Activated CD4-positive, alpha-beta T cell treated with anti-CD3 and anti-CD28 coated beads, Interleukin-2, amount 50 U/mL, for 16 hours (primary cell): ENCODE results near the gene ZNF18.
"Not testable (repeated sequence)": the region's sequence is repeated elsewhere in the genome, so short reads cannot be mapped to it uniquely, and the experiment has no call there.

Source experiments
- DNase-seq: peaks from one replicate; pipeline ENCODE4 v3.0.0-alpha.2; 2020

ZNF18 gene

DNA sequence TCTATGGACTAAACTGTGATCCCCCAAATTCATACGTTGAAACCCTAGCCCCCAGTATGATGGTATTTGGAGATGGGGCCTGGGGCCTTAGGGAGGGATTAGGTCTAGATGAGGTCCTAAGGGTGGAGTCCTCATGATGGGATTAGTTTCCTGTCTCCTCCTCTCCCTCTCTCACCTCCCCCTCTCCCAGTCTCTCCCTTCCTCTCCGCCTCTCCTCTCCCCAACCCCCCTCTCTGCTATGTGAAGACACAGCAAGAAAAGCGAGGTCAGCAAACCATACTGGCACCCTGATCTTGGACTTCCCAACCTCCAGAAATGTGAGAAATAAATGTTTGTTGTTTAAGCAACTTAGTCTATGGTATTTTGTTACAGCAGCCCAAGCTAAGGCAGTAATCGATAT lies 15.4 kb downstream of the ZNF18 start:
- no peak for DNase-seq

DNA sequence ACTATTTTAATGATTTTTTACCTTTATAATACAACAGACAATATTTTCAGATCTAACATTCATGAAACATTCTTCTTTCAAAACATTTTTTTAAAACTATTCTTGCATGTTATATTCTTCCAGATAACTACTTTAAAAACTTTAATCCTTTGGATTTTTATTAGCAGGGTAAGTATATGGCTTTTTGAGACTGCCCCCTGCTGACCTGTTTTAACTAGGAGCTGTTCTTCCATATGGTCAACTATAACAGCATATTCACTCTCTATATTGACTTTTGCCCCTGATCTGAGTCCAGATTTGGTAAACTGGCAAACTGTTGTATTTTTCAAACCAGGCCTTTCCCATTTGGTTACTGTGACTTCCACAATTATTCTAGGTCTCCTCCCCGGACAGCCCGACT lies 16.5 kb downstream of the ZNF18 start:
- DNase-seq = no peak

DNA sequence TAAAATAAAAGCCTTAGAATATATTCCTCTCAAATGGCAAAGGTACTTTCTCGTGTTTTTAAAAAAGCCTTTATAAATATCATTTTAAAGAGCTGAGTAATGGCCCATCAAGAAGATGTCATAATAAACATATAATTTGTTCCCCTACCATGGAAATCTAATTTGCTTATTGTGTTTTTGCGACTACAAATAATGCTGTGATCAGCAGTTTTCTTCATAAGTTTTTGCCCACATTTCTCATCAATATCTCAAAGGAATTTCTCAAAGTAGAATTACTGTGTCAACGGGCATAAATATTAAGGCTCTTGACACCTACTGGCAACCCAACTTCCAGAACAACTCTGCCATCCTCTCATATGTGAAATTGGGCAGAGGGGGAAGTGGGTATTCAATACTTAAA lies 17.5 kb downstream of the ZNF18 start:
- no peak for DNase-seq

DNA sequence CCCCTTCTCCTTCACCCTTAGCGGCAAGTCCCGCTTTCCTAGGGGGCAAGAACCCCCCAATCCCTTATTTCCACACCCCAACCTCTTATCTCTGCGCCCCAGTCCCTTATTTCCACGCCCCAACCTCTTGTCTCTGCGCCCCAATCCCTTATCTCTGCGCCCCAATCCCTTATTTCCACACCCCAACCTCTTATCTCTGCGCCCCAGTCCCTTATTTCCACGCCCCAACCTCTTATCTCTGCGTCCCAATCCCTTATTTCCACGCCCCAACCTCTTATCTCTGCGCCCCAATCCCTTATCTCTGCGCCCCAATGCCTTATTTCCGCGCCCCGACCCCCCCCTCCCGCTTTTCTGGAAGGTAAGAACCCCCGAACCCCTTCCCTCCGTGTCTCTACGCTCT lies 24.5 kb downstream of the ZNF18 start:
- DNase-seq = not testable (repeated sequence)

DNA sequence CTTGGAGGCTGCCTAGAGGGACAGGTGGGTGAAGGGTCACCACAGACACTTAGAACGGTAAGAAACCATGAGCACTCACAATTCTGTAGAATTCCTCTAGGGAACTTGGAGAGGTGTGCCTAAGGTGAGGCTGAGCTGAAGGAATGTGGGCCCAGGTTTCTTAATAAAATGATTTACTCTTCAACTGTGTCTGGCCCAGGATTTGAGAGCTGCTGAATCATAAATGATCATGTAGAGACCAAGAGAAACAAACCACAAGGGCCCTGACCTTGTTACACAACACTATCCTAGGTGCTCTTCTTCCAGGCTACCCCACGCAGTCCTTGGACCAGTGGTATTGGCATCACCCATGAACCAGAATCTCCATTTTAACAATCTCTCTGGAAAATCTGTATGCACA lies 27.7 kb downstream of the ZNF18 start:
- no peak for DNase-seq

DNA sequence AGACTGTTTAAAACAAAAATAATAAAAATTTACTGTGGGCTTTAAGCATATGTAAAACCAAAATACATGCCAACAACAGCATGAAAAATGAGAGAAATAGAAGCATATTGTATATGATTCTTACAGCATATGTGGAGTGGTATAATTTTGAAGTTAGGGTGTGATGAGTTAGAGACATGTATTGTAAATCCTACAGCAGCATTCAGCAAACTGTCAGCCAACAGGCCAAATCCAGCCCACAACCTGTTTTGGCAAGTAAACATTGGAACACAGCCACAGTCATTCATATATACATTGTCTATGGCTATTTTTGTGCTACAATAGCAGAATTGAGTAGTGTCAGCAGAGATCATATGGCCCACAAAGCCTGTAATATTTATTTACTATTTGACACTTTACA lies 42.3 kb downstream of the ZNF18 start:
- DNase-seq = no peak

DNA sequence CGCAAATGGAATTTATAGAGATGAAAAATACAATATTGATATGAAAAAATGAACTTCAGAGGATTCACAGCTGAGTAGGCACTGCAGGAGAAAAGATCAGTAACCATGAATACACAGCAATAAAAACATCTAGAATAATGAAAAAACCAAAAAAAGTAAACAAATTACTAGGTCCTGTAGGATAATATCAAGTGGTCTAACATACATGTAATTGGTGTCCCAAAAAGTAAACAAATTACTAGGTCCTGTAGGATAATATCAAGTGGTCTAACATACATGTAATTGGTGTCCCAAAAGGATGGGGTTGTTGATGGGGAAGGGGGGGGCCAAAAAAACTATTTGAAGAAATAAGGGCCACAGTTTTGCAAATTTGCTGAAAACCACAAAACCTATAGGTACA lies 43.4 kb downstream of the ZNF18 start:
- no peak for DNase-seq

DNA sequence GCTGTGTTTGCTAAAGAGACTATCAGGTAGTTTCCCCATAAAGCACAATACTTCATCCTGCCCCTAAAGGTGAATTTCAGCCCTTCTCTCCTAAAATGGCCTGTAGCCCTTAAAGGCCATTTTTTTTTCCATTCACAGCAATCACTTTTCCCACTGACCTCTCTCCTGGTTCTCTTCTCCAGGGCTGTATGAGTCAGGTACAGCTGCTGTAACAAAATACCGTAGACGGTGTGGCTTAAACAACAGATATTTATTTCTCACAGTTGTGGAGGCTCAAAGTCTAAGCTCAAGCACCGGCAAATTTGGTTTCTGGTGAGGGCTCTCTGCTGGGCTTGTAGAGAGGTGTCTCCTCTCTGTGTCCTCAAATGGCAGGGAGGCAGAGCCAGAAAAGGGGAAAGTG lies 44.7 kb downstream of the ZNF18 start:
- DNase-seq = no peak

DNA sequence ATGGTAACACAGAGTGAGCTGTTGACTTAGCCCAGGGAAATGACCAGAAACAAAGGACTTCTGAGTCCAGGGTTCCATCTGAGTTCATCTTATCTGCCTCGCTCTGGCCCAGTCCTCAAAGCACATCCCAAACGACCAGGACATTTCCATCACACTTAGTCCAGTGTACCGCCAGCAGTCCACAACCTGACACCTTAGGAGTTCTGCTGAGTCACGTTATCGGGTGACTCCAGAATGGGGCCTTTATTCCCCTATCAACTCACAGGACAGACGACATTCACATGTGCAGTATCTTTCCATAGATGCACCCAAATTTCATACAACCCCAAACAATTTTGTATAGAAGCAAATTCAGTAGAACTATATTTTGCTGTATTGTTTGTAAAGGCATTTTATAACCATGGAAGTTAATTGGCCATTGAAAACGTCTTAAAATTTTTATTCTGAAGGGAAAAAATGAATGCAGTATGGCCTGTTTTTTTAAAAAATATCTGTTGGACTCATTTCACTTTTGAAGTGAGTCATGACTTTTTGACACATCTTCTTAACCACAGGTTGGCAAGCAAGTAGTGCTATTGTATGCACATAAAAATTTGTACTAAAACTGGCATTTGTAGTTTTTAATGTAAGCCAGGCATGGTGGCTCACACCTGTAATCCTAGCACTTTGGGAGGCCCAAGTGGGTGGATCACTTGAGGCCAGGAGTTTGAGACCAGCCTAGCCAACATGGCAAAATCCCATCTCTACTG lies 46.3 kb downstream of the ZNF18 start:
- no peak for DNase-seq

DNA sequence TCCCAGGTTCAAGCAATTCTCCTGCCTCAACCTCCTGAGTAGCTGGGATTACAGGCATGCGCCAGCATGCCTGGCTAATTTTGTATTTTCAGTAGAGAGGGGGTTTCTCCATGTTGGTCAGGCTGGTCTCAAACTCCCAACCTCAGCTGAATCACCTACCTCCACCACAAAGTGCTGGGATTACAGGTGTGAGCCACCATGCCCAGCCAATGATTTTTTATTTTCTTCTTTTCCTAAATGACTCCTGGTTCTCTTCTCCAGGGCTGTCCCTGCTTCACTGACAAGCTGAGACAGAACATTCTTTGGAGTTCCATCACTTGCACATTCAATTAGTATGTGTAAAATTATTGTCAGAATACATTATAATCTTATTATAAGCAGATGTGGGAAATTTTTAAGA lies 47.7 kb downstream of the ZNF18 start:
- DNase-seq = not testable (repeated sequence)

DNA sequence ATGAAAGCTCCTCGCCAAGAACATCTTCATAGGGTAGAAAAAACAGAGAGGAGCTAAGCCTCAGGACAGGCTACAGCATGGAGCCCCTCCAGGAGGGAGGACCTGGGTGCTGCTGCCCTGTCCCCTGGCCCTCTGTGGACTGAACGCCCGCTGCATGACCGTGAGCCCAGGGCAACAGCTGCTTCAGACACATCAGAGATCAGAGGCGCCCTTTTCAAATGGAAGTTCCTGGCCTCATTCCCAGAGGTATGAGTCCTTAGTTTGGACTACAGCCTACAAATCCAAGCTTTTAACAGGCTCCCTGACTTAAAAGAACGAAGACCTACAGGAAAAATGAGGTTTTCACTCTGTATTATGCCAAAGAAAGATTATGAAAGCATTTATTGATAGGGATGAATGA lies 48.5 kb downstream of the ZNF18 start:
- DNase-seq = no peak

DNA sequence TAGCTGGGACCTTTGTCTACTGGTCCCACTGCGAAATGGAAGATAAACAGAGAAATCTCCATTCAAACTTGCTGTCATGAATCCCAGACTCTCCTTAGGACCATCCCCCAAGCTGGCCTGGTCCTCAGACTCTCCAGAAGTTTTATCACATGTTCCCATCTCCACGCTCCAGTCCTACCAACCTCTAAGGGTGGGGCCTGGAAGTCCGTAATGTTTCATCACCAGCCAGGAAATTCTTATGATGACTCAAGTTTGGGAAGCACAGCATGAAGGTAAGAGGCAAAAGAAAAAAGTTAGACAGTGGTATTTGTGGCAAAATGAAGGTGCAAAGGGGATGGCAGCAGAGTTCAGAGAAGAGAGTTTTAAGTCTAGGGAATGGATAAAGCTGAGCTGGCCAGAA lies 52.7 kb downstream of the ZNF18 start:
- DNase-seq = no peak

DNA sequence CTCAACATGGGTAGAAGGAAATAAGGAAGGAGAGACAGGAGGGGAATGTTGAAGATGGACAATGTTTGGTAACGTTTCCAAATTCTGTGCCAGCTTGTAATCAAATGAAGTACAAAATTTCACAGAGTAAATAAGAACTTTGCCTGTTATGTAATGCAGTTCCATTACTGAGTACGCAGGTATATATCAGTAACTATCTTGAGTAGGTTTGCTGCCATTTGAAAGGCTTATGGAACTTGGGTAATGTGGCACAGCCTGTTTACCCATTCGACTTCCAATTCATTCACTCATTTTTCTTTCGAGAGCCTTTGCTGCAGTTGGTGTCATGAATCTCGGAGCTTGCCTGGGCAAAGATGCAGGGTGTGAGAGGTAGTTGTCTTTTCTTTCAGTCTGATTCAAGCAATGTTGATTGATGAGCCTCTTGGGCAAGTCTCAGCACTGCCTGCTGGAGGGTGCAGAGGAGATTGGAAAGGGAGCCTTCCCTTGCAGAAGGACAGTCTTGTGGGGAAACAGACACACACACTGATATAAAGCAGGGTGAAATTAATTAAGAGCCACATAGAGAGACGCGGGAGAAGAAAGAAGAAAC lies 53.4 kb downstream of the ZNF18 start:
- DNase-seq = no peak

DNA sequence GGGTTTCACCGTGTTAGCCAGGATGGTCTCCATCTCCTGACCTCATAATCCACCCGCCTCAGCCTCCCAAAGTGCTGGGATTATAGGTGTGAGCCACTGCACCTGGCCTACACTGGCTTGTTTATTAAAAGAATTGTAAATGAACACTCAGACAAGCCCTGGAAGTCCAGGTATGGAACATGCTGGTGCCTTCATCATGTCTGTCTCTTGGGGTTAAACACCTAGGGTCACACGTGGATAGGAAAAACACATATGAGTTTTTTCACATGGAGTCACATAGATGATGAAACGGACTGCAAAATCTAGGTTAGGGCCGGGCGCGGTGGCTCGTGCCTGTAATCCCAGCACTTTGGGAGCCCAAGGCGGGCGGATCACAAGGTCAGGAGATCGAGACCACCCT lies 54.2 kb downstream of the ZNF18 start:
- not testable (repeated sequence) for DNase-seq

DNA sequence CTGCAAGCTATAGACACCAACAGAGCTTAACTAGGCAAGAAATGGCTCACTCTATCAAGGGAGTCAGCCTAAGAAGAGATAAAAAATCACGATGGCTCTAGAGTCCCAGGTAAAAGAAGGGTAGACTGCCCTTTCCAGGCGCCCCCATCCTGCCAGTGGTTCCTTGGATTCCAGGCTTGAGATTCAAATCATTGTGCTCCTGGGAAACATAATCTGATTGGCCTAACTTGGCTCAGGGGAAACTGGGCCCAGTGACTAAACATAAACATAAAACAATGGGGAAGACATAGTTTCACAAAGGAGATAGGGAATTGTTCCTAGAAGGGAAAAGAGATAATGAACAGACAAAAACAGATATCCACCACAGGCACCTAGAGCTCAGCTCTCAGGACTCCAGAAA lies 56.4 kb downstream of the ZNF18 start:
- DNase-seq = no peak

DNA sequence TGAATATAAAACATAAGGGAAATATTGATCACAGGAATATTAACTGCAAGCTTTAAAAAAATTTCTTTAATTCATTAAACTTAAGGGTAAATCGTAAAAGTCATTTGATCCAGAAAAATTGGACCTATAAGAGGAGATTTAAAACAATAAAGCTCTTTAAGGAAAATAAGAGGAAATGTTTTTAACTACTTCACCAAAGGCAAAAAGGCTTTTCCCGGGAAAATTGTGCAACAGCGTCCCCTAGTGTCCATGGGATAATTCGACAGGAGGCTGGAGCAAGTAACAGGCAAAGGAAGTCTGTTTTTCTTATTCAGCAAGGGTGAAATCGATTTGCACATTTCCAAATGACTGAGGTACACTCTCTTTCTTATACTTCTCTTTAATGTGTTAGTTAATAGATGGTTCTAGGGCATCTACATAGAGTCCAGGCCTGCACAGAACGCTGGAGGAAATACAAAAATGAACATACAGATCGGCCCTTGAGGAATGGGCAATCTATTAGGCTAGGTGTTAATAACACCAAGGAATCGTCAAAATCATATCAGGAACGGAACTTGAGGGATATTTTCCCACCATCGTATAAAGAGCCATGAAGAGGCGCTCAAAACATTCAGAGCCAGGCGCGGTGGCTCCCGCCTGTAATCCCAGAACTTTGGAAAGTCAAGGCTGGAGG lies 61.4 kb downstream of the ZNF18 start:
- peak; percentile 24 for DNase-seq

DNA sequence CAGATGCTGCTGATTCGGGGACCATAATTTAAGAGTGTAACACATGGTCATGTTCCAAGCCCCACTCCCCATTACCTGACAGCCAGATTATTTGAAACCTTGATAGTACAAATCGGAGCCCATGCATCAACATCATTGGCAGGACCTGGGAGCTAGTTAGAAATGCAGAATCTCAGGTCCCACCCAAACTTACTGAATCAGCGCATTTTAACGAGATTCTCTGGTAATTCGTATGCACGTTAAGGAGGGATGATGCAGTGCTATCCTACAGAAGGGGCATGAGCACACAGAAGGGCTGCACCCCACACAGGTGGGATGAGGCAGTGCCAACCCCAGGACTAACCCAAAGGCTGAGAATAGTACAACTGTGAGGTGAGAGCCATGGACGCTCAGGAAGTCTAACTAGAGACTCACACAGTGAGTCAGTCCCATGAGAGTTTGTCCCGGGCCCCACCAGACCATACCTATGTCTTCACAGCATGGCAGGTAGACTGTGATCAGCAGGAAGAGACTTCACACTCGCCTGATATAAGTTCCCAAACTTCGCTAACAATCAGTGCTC lies 64.9 kb downstream of the ZNF18 start:
- DNase-seq = no peak

DNA sequence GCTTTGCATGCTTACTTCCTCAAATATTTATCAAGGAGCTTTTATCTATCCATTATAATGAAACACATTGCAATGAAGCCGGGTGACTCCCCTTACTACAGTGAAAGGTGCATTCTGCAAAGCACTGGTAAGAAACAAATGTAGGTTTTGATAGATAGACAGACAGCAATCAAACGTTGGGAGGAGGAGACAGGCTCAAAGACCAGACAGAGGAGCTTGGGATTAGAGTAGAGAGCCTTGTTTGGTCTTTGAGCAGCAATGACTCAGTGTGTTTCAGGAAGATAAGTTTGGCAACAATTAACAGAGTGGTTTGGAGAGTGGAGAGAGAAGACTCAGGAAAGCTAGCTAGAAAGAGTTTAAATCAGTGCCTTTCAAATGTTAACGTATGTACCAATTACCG lies 68.8 kb downstream of the ZNF18 start:
- no peak for DNase-seq
